Skeletal muscle cell (primary cell): ENCODE data around the gene TRAPPC2.

Experiments used
- DNase-seq: peaks from one replicate; pipeline ENCODE4 v3.0.0-alpha.2; 2010; ENCODE audit warnings: low read depth
- H3K4me3 ChIP-seq: 2 replicates; pipeline ENCODE4 v1.5.1; 2011; ENCODE audit warnings: low read depth, mild to moderate bottlenecking, control low read depth, low read length, moderate library complexity

The TRAPPC2 gene

GRCh38 chrX:13703135-13703534 is 31.3 kb downstream of the TRAPPC2 start:
- DNase-seq, result no peak
- H3K4me3 ChIP-seq, result no peak overlapping the region

- no peak overlapping the region for H3K4me3 ChIP-seq
These were observed 32.2 kb downstream of the TRAPPC2 start for GRCh38 chrX:13702111-13702789.

GRCh38 chrX:13700380-13700779 is 34.0 kb downstream of the TRAPPC2 start:
- DNase-seq, result no peak
- no peak overlapping the region for H3K4me3 ChIP-seq

More at GRCh38 chrX:13702111-13702789, 32.2 kb downstream of the TRAPPC2 start:
- DNase-seq, result no peak

- no peak for DNase-seq
- no peak overlapping the region for H3K4me3 ChIP-seq
These were observed 35.1 kb downstream of the TRAPPC2 start for GRCh38 chrX:13699183-13699826.

GRCh38 chrX:13698432-13698831 is 36.0 kb downstream of the TRAPPC2 start:
- DNase-seq, result no peak
- no peak overlapping the region for H3K4me3 ChIP-seq

GRCh38 chrX:13697976-13698375 is 36.4 kb downstream of the TRAPPC2 start:
- no peak for DNase-seq

GRCh38 chrX:13697455-13697854 is 37.0 kb downstream of the TRAPPC2 start:
- DNase-seq, result no peak
- H3K4me3 ChIP-seq, result no peak overlapping the region

More at GRCh38 chrX:13697976-13698375, 36.4 kb downstream of the TRAPPC2 start:
- H3K4me3 ChIP-seq, result no peak overlapping the region

- no peak for DNase-seq
- H3K4me3 ChIP-seq, result no peak overlapping the region
These were observed 38.8 kb downstream of the TRAPPC2 start for GRCh38 chrX:13695601-13696115.

GRCh38 chrX:13694983-13695382 is 39.4 kb downstream of the TRAPPC2 start:
- no peak overlapping the region for H3K4me3 ChIP-seq
- DNase-seq, result no peak

GRCh38 chrX:13694359-13694758 is 40.1 kb downstream of the TRAPPC2 start:
- DNase-seq, result no peak
- no peak overlapping the region for H3K4me3 ChIP-seq

GRCh38 chrX:13693341-13693961 is 41.0 kb downstream of the TRAPPC2 start:
- DNase-seq, result no peak
- no peak overlapping the region for H3K4me3 ChIP-seq

- no peak for DNase-seq
- no peak overlapping the region for H3K4me3 ChIP-seq
These were observed 41.6 kb downstream of the TRAPPC2 start for GRCh38 chrX:13692771-13693231.

GRCh38 chrX:13691841-13692371 is 42.5 kb downstream of the TRAPPC2 start:
- no peak overlapping the region for H3K4me3 ChIP-seq
- no peak for DNase-seq

GRCh38 chrX:13690836-13691235 is 43.6 kb downstream of the TRAPPC2 start:
- H3K4me3 ChIP-seq, result peak overlapping the region; percentile 69
- no peak for DNase-seq

GRCh38 chrX:13689741-13690211 is 44.6 kb downstream of the TRAPPC2 start:
- DNase-seq, result no peak
- H3K4me3 ChIP-seq, result peak overlapping the region; percentile 69

GRCh38 chrX:13688958-13689740 is 45.3 kb downstream of the TRAPPC2 start, which contains the start of gene RAB9A:
Gene RAB9A (plus strand): TSS chrX:13689128. CDS start chrX:13708747, 19,619 bp downstream.
- H3K4me3 ChIP-seq, result peak within 1 kb of the TSS; percentile 69
- DNase-seq, result peak; percentile 17

- H3K4me3 ChIP-seq, result peak overlapping the region; percentile 69
- no peak for DNase-seq
These were observed 45.9 kb downstream of the TRAPPC2 start for GRCh38 chrX:13688384-13688957.

- no peak overlapping the region for H3K4me3 ChIP-seq
- DNase-seq, result no peak
These were observed 47.2 kb downstream of the TRAPPC2 start for GRCh38 chrX:13687203-13687602.
